Endothelial cell of umbilical vein (primary cell): ENCODE data around the gene HAX1.
"Not testable (repeated sequence)": the region's sequence is repeated elsewhere in the genome, so short reads cannot be mapped to it uniquely, and the experiment has no call there.

Source experiments
- CTCF ChIP-seq, 2 donors: IDR thresholded peaks; 1 replicate in 1 of 2; 2 replicates in 1 of 2; pipeline ENCODE4 v1.5.1; 2011; ENCODE audit warnings: low read length in 2 of 2, mild to moderate bottlenecking in 2 of 2, moderate library complexity in 2 of 2, control low read depth in 1 of 2, inconsistent platforms in 1 of 2, low read depth in 1 of 2; ENCODE audit not compliant: insufficient read depth in 1 of 2; ENCODE audit errors: extremely low read depth in 1 of 2
- POLR2A ChIP-seq: IDR thresholded peaks from 2 replicates; pipeline ENCODE4 v1.6.1; 2012; ENCODE audit warnings: low read depth, mild to moderate bottlenecking, control low read depth, low read length

GRCh38 chr1:154231112-154231511 lies 41.3 kb upstream of the HAX1 start:
- TF ChIP-seq POLR2A; CTCF (IDR thresholded peaks at IDR 0.05; ENCODE audit: extremely low read depth in 1 of 2, insufficient read depth in 1 of 2, low read depth in 1 of 2, low read length in 2 of 2): not testable (repeated sequence)
